ENCODE measurements around the gene COX15. TPM values are rescaled to one million over a fixed set of nuclear protein-coding genes. Genes with fewer than 3 reads are reported as not detected.
A peak's percentile ranks its signal among the peaks of the same experiment; 100 is the strongest.

Gene COX15
- total RNA-seq = 33.2 and 35.7 TPM in 2 replicates

DNA sequence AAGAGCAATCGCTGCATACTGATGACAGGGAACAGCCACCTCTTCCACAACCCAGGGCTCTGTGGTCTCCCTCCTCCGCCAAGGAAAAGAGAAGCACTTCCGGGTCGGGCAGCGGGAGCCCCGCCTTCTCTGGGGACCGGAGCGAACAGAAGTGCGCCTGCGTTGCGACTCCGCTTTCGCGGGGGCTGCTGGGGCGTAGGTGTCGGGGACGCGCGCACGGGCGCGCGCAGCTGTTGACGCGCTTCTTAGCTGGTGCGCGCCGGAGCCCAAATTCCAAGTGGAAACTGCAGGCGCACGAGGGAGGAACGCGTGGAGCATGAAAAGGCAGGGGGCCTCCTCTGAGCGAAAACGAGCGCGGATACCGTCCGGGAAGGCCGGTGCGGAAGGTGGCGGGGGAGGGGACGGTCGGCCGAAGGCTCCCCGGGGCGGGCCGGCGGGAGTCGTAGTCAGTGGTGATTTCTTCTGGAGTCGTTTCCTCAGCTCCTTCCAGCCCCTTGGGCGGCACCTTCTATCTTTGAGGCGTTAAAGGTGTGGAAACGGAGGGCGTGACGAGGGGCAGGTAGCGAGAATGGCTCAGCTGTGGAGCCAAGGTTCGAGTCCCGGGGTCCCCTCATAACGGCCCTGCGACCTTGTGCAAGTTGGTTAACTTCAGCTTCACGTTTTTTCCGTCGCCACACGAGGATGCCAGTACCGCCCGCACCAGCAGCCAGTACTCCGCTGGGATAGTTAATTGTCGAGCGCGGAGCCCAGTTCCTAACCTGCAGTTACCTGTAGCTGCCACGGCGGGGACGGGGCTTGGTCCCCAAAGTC is at the start of gene COX15, which contains the start of gene CUTC:
Gene COX15 (minus strand): TSS at position 95 of the 810 bp plus-strand sequence. CDS start 78 bp downstream, at position 17.
Gene CUTC (plus strand): TSS at position 202 of the 810 bp plus-strand sequence. CDS start 115 bp downstream, at position 317.
- TF ChIP-seq, protein P1, sequence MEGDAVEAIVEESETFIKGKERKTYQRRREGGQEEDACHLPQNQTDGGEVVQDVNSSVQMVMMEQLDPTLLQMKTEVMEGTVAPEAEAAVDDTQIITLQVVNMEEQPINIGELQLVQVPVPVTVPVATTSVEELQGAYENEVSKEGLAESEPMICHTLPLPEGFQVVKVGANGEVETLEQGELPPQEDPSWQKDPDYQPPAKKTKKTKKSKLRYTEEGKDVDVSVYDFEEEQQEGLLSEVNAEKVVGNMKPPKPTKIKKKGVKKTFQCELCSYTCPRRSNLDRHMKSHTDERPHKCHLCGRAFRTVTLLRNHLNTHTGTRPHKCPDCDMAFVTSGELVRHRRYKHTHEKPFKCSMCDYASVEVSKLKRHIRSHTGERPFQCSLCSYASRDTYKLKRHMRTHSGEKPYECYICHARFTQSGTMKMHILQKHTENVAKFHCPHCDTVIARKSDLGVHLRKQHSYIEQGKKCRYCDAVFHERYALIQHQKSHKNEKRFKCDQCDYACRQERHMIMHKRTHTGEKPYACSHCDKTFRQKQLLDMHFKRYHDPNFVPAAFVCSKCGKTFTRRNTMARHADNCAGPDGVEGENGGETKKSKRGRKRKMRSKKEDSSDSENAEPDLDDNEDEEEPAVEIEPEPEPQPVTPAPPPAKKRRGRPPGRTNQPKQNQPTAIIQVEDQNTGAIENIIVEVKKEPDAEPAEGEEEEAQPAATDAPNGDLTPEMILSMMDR (IDR thresholded peaks at IDR 0.05; ENCODE audit: insufficient read depth, low read length, severe bottlenecking) = peak; percentile 61
- Histone ChIP-seq H3K4me3 (ENCODE audit: low read depth, low read length) (peak within 1 kb of the TSS; percentile 71), H3K36me3 (ENCODE audit: control insufficient read depth, insufficient read depth, low read length) (peaks cover 3% of the 10 kb centered on the region), H3K27me3 (ENCODE audit: control insufficient read depth, insufficient read depth, low read length) (no peaks in the 10 kb centered on the region)
- DNase-seq (ENCODE audit: low read depth) (peak; percentile 92), FAIRE-seq (no peak)

DNA sequence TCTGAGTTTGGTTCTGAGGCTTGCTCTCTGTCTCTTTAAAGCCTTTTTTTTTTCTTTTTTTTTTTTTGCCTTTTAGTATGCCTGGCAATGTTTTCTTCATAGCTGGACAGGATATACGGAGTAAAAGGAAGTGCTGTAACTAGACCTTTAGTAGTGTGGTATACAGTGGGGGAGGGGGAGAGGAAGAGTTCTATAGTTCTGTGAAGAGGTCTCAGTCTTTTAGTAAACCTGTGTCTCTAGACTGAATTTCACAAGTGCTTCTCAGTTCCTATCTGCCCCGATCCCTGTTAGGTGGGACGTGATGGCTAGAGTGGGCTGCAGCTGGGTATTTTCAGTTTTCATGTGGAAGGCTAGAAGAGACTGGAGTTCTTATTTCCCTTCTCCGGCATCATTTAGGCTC is 47.4 kb upstream of the COX15 start:
- TF ChIP-seq, protein P1 (IDR thresholded peaks at IDR 0.05; ENCODE audit: insufficient read depth, low read length, severe bottlenecking) = no peak
- H3K4me3 ChIP-seq (ENCODE audit: low read depth, low read length) = peak overlapping the region; percentile 2
- H3K27me3 ChIP-seq (ENCODE audit: control insufficient read depth, insufficient read depth, low read length) = no peaks in the 10 kb centered on the region
- peak; percentile 72 for DNase-seq (ENCODE audit: low read depth)
- H3K36me3 ChIP-seq (ENCODE audit: control insufficient read depth, insufficient read depth, low read length) = no peaks in the 10 kb centered on the region
- FAIRE-seq = no peak

DNA sequence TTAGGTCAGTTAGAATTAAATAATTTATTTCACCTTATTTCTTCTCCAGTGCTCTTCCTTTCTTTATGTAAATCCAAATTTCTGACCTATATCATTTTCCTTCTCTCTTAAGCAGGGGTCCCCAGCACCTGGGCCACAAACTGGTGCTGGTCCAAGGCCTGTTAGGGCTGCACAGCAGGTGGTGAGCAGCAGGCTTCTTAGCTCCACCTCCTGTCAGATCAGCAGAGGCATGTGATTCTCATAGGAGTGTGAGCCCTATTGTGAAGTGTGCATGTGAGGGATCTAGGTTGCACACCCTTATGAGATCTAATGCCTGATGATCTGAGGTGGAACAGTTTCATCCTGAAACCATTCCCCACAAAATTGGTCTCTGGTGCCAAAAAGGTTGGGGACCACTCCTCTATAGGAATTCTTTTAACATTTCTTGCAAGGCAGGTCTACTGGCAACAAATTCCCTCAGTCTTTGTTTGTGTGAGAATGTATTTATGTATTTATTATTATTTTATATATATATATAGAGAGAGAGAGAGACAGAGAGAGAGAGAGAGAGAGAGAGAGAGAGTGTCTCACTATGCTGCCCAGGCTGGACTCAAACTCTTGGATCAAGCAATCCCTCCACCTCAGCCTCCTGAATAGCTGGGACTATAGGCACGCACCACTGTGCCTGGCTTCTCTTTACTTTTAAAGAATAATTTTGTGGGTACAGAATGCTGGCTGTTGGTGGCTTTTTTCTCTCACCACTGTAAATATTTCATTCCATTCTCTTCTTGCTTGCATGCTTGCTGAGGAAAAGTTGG is 46.2 kb upstream of the COX15 start:
- DNase-seq (ENCODE audit: low read depth) = peak; percentile 30
- no peak for FAIRE-seq
- TF ChIP-seq, protein P1 (IDR thresholded peaks at IDR 0.05; ENCODE audit: insufficient read depth, low read length, severe bottlenecking) = no peak
- Histone ChIP-seq H3K4me3 (ENCODE audit: low read depth, low read length) (no peak overlapping the region), H3K27me3 (ENCODE audit: control insufficient read depth, insufficient read depth, low read length) (no peaks in the 10 kb centered on the region), H3K36me3 (ENCODE audit: control insufficient read depth, insufficient read depth, low read length) (no peaks in the 10 kb centered on the region)

DNA sequence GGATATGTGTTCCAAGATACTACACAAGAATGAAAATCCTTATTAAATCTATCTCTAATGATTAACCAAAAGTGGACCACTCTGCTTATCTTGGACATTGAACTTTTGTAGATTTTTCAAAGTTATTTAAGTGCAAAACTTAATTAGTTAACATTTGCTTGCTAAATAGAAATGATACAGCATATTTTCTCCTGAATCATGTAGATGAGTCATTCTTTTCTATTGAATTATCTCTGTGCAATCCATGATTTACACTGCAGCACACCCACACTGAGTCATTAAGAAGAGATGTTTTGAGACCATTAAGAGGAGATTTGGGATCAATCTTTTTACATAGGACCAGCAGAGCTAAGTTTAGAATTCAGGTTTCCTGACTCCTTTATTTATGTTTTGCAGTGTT is 43.9 kb upstream of the COX15 start:
- peak; percentile 96 for DNase-seq (ENCODE audit: low read depth)

DNA sequence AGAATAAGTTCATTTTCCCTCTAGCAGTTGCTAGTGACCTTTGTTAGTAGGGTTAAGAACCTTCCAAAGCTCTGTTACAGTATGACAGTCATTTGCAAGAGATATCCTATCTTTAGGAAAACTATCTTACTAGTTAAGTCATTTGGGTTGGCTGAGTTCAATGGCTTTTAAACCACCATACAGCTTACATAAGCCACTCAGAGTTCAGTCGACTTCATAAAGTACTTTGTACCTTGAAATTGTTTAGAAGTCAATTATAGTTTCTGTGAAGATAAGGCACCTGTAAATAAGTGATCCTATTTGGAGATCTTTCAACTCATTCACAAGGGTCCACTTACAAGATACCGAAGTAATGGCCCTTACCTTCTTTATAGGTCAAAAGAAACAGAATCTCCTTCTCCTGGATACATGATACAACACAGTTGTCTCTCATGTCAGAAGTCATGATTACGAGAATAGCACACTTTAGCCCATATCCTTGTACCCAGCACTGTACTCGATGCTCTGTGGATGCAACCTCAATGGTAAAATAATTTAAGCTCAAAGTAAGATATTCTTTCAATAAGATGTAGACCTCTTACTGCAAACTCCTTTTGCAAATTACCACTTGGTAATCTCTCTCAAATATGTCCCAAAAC is 38.6 kb upstream of the COX15 start:
- TF ChIP-seq, protein P1 (IDR thresholded peaks at IDR 0.05; ENCODE audit: insufficient read depth, low read length, severe bottlenecking) = no peak
- Histone ChIP-seq H3K4me3 (ENCODE audit: low read depth, low read length) (no peak overlapping the region), H3K27me3 (ENCODE audit: control insufficient read depth, insufficient read depth, low read length) (no peaks in the 10 kb centered on the region), H3K36me3 (ENCODE audit: control insufficient read depth, insufficient read depth, low read length) (no peaks in the 10 kb centered on the region)
- DNase-seq (ENCODE audit: low read depth) (no peak), FAIRE-seq (no peak)

More for the DNA sequence above, 43.9 kb upstream of the COX15 start:
- no peaks in the 10 kb centered on the region for H3K36me3 ChIP-seq (ENCODE audit: control insufficient read depth, insufficient read depth, low read length)
- TF ChIP-seq, protein P1 (IDR thresholded peaks at IDR 0.05; ENCODE audit: insufficient read depth, low read length, severe bottlenecking) = no peak
- H3K27me3 ChIP-seq (ENCODE audit: control insufficient read depth, insufficient read depth, low read length) = no peaks in the 10 kb centered on the region
- FAIRE-seq = no peak
- no peak overlapping the region for H3K4me3 ChIP-seq (ENCODE audit: low read depth, low read length)
